Stimulated activated CD8-positive, alpha-beta memory T cell treated with anti-CD3 and anti-CD28 coated beads, Interleukin-4, amount 100 ng/mL, for 4 hours (primary cell): ENCODE results near the gene CPAMD8.
"Not testable (repeated sequence)": the region's sequence is repeated elsewhere in the genome, so short reads cannot be mapped to it uniquely, and the experiment has no call there.

Experiments used
- DNase-seq, 2 donors: peaks; one replicate each; pipeline ENCODE4 v3.0.0-alpha.2; 2020; ENCODE audit warnings: low read depth in 2 of 2, low spot score in 1 of 2

The CPAMD8 gene

GRCh38 chr19:17041976-17042375 lies 15.4 kb upstream of the CPAMD8 start:
- no peak for DNase-seq

- no peak for DNase-seq
Measured at GRCh38 chr19:17037966-17038500, 11.4 kb upstream of the CPAMD8 start.

- no peak for DNase-seq
Measured at GRCh38 chr19:17037184-17037583, 10.6 kb upstream of the CPAMD8 start.

GRCh38 chr19:17036640-17037039 lies 10.0 kb upstream of the CPAMD8 start:
- DNase-seq, result no peak

- DNase-seq, result no peak
Measured at GRCh38 chr19:17035842-17036424, 9.3 kb upstream of the CPAMD8 start.

- no peak for DNase-seq
Measured at GRCh38 chr19:17031741-17032140, 5.1 kb upstream of the CPAMD8 start.

- DNase-seq, result no peak
Measured at GRCh38 chr19:17027535-17027975, 945 bp upstream of the CPAMD8 start.

- no peak for DNase-seq
Measured at GRCh38 chr19:17025991-17026658, 485 bp downstream of the CPAMD8 start.

- no peak for DNase-seq
Measured at GRCh38 chr19:17025361-17025760, 1.2 kb downstream of the CPAMD8 start.

GRCh38 chr19:17024941-17025340 lies 1.7 kb downstream of the CPAMD8 start:
- DNase-seq, result not testable (repeated sequence)

- DNase-seq, result no peak
Measured at GRCh38 chr19:17023805-17024204, 2.8 kb downstream of the CPAMD8 start.

GRCh38 chr19:17022738-17023137 lies 3.9 kb downstream of the CPAMD8 start:
- DNase-seq, result no peak

- DNase-seq, result no peak
Measured at GRCh38 chr19:17021793-17022590, 4.6 kb downstream of the CPAMD8 start.

- DNase-seq, result no peak
Measured at GRCh38 chr19:17021328-17021727, 5.3 kb downstream of the CPAMD8 start.

- no peak for DNase-seq
Measured at GRCh38 chr19:17020823-17021222, 5.8 kb downstream of the CPAMD8 start.

- DNase-seq, result no peak
Measured at GRCh38 chr19:17020385-17020784, 6.2 kb downstream of the CPAMD8 start.

- not testable (repeated sequence) for DNase-seq
Measured at GRCh38 chr19:17014212-17014861, 12.3 kb downstream of the CPAMD8 start.

GRCh38 chr19:17011485-17011884 lies 15.1 kb downstream of the CPAMD8 start:
- no peak for DNase-seq

- no peak for DNase-seq
Measured at GRCh38 chr19:17006579-17006978, 20.0 kb downstream of the CPAMD8 start.

- DNase-seq, result no peak
Measured at GRCh38 chr19:17005000-17005399, 21.6 kb downstream of the CPAMD8 start.

- no peak for DNase-seq
Measured at GRCh38 chr19:17004386-17004785, 22.2 kb downstream of the CPAMD8 start.
